Osteoblast (primary cell): ENCODE measurements around the gene EFCAB9. TPM values are rescaled to one million over a fixed set of nuclear protein-coding genes. Genes with fewer than 3 reads are reported as not detected.

Experiments used
- DNase-seq: peaks from one replicate; pipeline ENCODE4 v3.0.0; 2011; ENCODE audit warnings: low spot score, mixed read lengths; ENCODE audit not compliant: insufficient read length; ENCODE audit errors: missing footprints
- H2AFZ ChIP-seq: 2 replicates; pipeline ENCODE4 v1.6.0; 2011; ENCODE audit warnings: mild to moderate bottlenecking, low read length
- H3K27ac ChIP-seq: 2 replicates; pipeline ENCODE4 v1.5.1; 2011; ENCODE audit warnings: mild to moderate bottlenecking, low read depth, low read length, moderate library complexity
- H3K27me3 ChIP-seq: 2 replicates; pipeline ENCODE4 v1.6.0; 2012; ENCODE audit warnings: mild to moderate bottlenecking, control low read depth, inconsistent platforms, low read length, moderate library complexity; ENCODE audit not compliant: insufficient read depth
- H3K36me3 ChIP-seq: 2 replicates; pipeline ENCODE4 v1.5.1; 2011; ENCODE audit warnings: mild to moderate bottlenecking, low read length, control low read depth, moderate library complexity; ENCODE audit not compliant: insufficient read depth
- H3K4me1 ChIP-seq: 2 replicates; pipeline ENCODE4 v1.5.1; 2011; ENCODE audit warnings: mild to moderate bottlenecking, low read length, control low read depth, moderate library complexity; ENCODE audit not compliant: insufficient read depth
- H3K4me2 ChIP-seq: 2 replicates; pipeline ENCODE4 v1.6.0; 2011; ENCODE audit warnings: mild to moderate bottlenecking, low read length; ENCODE audit not compliant: insufficient read depth
- H3K4me3 ChIP-seq: fragments of 200-600 bp; sonication (generic); 3 replicates; pipeline ENCODE4 v1.5.1; 2012; ENCODE audit warnings: mild to moderate bottlenecking, low read length, inconsistent platforms; ENCODE audit not compliant: insufficient read depth
- H3K79me2 ChIP-seq: 2 replicates; pipeline ENCODE4 v1.6.0; 2012; ENCODE audit warnings: mild to moderate bottlenecking, low read length, control low read depth, inconsistent platforms; ENCODE audit not compliant: insufficient read depth
- H3K9me3 ChIP-seq: 2 replicates; pipeline ENCODE4 v1.5.1; 2011; ENCODE audit warnings: low read depth, low read length, control low read depth
- H4K20me1 ChIP-seq: 2 replicates; pipeline ENCODE4 v1.6.0; 2012; ENCODE audit warnings: mild to moderate bottlenecking, low read length, control low read depth; ENCODE audit not compliant: insufficient read depth
- small RNA-seq: library from RNA; depleted of rRNA; stranded (forward); fragments of <200 nt; gene quantifications from one replicate; pipeline ENCODE3, GENCODE V24; 2012
- total RNA-seq: library from RNA; depleted of rRNA; stranded (reverse); fragments of >200 nt; gene quantifications from 2 replicates; pipeline ENCODE4 v1.2.3, GENCODE V29; 2012
- TF ChIP-seq, protein P1 (sequence below): IDR thresholded peaks from 2 replicates; pipeline ENCODE4 v1.5.1; 2011; ENCODE audit warnings: mild to moderate bottlenecking, low read depth, low read length, moderate library complexity; ENCODE audit errors: extremely low read depth

The EFCAB9 gene
- total RNA-seq, 1 donor: not detected

GRCh38 chr5:172248637-172249036, 54.7 kb downstream of the EFCAB9 start:
- peaks cover 71% of the 10 kb centered on the region for H3K79me2 ChIP-seq
- no peak overlapping the region for H3K4me3 ChIP-seq
- H3K9me3 ChIP-seq: no peaks in the 10 kb centered on the region
- no peak overlapping the region for H3K4me2 ChIP-seq
- H3K36me3 ChIP-seq: no peaks in the 10 kb centered on the region
- no peaks in the 10 kb centered on the region for H3K27me3 ChIP-seq
- DNase-seq: no peak
- no peak overlapping the region for H2AFZ ChIP-seq
- peaks cover 15% of the 10 kb centered on the region for H4K20me1 ChIP-seq
- no peak overlapping the region for H3K27ac ChIP-seq
- TF ChIP-seq, protein P1, sequence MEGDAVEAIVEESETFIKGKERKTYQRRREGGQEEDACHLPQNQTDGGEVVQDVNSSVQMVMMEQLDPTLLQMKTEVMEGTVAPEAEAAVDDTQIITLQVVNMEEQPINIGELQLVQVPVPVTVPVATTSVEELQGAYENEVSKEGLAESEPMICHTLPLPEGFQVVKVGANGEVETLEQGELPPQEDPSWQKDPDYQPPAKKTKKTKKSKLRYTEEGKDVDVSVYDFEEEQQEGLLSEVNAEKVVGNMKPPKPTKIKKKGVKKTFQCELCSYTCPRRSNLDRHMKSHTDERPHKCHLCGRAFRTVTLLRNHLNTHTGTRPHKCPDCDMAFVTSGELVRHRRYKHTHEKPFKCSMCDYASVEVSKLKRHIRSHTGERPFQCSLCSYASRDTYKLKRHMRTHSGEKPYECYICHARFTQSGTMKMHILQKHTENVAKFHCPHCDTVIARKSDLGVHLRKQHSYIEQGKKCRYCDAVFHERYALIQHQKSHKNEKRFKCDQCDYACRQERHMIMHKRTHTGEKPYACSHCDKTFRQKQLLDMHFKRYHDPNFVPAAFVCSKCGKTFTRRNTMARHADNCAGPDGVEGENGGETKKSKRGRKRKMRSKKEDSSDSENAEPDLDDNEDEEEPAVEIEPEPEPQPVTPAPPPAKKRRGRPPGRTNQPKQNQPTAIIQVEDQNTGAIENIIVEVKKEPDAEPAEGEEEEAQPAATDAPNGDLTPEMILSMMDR: no peak
- H3K4me1 ChIP-seq: peaks cover 5% of the 10 kb centered on the region

- Histone ChIP-seq H3K27ac (no peak overlapping the region), H3K4me2 (no peak overlapping the region), H3K4me1 (no peaks in the 10 kb centered on the region), H3K27me3 (no peaks in the 10 kb centered on the region), H3K36me3 (no peaks in the 10 kb centered on the region), H3K9me3 (no peaks in the 10 kb centered on the region), H4K20me1 (peaks cover 9% of the 10 kb centered on the region), H3K4me3 (no peak overlapping the region), H3K79me2 (peaks cover 57% of the 10 kb centered on the region), H2AFZ (no peak overlapping the region)
- DNase-seq: no peak
- TF ChIP-seq, protein P1: no peak
These were observed 57.4 kb downstream of the EFCAB9 start for GRCh38 chr5:172251419-172251818.

DNA sequence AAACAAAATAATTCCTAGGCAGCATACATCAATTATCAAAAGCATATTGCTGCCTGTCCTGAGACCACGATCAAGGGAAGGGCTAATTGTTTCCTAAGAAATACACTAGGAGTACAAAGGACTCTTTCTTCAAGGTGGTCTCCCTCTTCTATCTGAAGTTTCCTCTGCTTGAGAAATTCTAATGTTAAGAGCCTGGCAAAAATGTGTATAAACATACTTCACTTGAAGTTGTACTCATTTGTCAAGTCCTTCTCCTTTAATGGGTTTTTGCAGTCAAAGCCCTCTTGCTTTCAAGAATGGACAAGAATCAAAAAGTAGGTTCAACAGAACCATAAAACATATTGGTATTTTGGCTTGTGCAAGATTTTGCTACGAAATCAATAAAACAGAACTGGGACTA, 58.5 kb downstream of the EFCAB9 start:
- TF ChIP-seq, protein P1: no peak
- peaks cover 9% of the 10 kb centered on the region for H4K20me1 ChIP-seq

More for the DNA sequence above, 58.5 kb downstream of the EFCAB9 start:
- Histone ChIP-seq H3K4me3 (no peak overlapping the region), H3K27ac (no peak overlapping the region), H3K79me2 (peaks cover 53% of the 10 kb centered on the region), H2AFZ (no peak overlapping the region), H3K9me3 (no peaks in the 10 kb centered on the region), H3K27me3 (no peaks in the 10 kb centered on the region), H3K4me1 (no peaks in the 10 kb centered on the region), H3K36me3 (no peaks in the 10 kb centered on the region), H3K4me2 (no peak overlapping the region)
- no peak for DNase-seq

Small RNAs within 50 kb of the gene (small RNA-seq; reads per million reads assigned to genes)
- gene RF00191: not detected

Other genes starting within 250 kb of the EFCAB9 start
- 72.5 and 76.7 TPM in 2 replicates for gene FBXW11, start 187.5 kb upstream of the EFCAB9 start, total RNA-seq
- gene STK10, start 5.9 kb upstream of the EFCAB9 start, total RNA-seq: 27.1 and 32.7 TPM in 2 replicates
- 37.6 and 38.3 TPM in 2 replicates for gene UBTD2, start 89.6 kb downstream of the EFCAB9 start, total RNA-seq